Hypothalamus (tissue), 51 donors: ENCODE measurements around the gene CLDN5.

Source experiments
- DNase-seq, 51 donors: peaks; one replicate each; lab custom pipeline; 2025; lab: John Stamatoyannopoulos, UW

CLDN5 gene

GRCh38 chr22:19507534-19507861 is 16.7 kb downstream of the CLDN5 start:
- no peak for DNase-seq

DNA sequence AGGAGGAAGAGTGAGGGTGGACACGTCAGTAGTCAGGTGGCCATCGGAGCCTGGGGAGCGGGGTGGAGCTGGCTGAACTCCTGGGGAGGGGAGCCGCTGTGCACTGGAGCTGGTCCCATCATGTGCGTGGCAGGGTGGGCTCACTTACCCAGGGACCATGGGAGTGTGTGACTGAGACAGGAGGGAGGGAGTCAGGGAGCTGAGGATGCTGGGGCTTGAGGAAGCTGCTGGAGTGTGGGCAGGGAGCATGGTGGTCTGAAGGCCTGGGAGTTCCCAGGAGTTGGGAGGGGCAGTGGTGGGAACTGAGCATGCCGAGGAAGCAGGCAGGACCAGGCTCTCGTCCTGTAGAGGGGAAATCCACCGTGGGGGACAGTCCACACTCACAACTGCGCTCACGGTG is 18.0 kb downstream of the CLDN5 start:
- DNase-seq, result no peak

DNA sequence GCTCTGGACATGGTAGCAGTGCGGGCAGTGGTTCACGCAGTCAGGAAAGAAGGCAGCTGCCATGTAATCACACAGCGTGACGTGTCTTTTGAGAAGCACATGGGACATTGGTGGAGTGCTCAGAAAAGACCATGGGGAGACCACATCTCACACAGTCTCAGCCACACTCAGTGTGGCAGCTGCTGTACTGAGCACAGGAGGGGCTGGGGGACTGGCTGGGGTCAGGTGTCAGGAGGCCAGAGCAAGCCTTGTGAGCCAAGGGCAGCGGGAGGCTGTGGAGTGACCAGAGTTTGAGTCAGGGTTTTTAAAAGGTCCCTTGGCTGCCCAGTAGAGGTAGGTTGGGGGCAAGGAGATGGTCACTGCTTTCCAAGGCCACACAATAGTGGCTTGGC is 18.5 kb downstream of the CLDN5 start:
- no peak for DNase-seq

DNA sequence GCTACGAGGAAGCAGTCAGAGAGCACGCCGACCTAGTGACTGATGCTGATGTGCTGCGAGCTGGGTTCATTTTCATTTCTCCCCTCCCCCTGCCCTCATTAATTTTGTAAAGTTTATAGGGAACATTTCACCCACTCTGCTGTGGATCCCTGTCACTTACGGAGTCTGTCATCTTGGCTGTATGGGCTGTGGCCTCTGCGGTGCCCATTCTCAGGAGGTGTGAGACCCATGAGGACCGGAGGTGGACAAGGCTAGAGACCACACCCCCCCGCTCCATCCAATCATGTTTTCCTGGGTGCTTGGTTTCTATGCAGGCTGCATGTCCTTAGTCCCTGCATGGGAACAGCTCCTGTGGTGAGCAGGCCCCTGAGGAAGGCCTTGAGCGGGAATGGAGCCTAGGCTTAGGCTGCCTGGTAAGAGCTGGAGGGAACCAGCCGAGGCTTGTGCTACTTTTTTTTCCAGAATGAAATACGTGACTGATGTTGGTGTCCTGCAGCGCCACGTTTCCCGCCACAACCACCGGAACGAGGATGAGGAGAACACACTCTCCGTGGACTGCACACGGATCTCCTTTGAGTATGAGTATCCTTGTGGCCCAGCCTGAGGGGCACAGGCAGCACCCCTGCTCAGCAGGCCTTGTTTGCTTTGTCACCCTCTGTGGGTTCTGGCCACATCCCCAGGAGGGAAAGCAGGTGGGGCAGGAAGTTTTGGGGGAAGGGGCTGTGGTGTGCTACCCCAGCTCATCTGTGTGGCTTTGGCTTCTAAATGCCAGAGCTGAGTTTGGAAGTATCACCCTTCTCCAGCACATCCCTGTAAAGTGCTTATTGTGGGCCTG is 19.1 kb downstream of the CLDN5 start:
- DNase-seq, result no peak

DNA sequence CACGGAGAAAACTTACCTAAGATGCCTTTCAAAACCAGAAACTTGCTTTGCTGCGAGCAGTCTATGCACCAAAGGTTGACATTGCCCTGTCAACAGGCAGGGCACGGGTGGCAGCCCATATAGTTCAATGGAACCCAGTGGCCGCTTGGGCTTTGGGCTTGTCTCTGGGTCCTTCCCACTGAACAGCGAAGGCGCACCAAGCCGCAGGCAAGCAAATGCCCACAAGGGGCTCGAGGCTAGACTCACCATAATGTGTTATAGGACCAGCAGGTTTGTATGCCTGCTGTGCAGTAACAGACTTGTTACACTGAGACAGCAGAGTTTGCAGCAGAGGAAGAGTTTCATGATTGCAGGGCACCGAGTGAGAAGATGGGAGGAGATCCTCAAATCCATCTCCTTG is 20.3 kb downstream of the CLDN5 start:
- DNase-seq, result no peak

GRCh38 chr22:19503367-19503766 is 20.8 kb downstream of the CLDN5 start:
- no peak for DNase-seq

GRCh38 chr22:19501897-19502447 is 22.2 kb downstream of the CLDN5 start:
- DNase-seq, result no peak

DNA sequence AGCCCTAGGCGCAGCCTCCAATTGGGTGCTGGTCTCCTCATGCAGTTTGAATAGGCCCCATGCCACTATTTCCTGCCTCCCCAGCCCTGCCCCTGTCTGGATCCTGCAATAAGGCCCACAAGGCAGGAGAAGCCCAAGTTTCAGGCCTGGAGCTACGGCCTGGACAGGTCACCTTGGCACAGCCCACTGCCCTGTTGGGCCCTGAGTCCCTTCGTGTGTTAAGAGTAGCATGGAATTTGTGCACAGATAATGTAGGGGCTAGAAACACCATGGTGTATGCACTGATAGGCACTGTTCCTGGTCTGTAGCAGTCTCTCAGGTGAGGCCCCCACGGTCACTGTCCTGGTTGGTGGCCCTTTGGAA is 24.3 kb downstream of the CLDN5 start:
- DNase-seq, result no peak

GRCh38 chr22:19499236-19499879 is 24.9 kb downstream of the CLDN5 start:
- no peak for DNase-seq

DNA sequence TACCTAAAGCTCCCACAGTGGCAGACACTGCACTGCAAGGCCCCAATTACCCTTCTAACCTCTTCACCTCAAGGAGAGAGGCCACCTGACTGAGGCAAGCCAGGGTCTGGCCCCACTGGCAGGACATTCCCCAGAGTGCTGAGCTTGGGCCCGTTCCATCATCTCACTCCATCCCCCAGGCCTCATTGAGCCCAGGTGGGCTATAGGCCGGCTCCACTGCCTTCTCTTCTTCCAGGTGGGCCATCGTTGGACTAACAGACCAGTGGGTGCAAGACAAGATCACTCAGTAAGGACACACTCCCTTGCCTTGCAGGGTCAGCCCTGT is 25.4 kb downstream of the CLDN5 start:
- DNase-seq, result no peak

DNA sequence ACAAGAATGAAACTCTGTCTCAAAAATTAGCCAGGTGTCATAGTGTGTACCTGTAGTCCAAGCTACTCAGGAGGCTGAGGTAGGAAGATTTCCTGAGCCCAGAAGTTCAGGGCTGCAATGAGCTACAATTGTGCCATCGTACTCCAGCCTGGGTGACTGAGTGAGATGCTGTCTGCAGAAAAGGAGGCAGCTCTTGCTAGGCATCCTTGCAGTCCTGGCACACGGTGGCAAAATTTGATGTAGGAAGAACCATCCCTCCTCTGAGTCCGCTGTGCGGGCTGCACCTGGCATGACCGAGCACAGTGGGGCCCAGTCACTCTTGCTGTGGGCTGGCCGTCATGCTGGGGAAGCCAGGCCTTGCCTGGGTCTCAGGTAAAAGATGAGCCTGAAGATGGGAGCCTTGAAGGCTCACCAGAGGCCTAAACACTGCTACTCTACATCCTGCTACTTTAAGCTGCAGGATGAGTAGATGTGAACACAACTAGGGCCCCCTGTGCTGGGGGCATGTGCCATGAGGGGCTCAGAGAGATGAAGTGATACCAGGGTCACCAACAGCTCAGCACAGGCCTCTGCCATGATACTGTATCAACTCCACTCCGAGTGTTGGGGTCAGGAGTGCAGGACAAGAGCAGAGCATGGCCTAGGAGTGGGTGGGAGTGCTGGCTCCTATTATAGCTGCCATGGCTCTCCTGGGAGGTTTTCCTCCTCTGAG is 25.9 kb downstream of the CLDN5 start:
- no peak for DNase-seq

GRCh38 chr22:19497245-19497644 is 27.0 kb downstream of the CLDN5 start:
- no peak for DNase-seq

DNA sequence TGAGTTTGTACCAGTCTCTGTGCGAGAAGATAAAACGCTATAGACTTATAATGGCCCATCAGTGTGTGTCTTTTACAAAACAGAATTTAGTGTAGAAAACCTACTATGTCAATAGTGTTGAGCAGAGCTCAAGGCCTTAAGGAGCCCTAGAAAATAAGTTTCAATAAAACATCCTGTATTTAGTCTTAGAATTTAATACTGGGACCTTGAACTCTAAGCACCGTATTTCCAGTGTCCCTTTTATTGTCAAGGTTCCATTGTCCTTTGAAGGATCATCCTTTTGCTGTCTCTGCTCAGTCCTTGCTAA is 27.9 kb downstream of the CLDN5 start:
- DNase-seq, result no peak

DNA sequence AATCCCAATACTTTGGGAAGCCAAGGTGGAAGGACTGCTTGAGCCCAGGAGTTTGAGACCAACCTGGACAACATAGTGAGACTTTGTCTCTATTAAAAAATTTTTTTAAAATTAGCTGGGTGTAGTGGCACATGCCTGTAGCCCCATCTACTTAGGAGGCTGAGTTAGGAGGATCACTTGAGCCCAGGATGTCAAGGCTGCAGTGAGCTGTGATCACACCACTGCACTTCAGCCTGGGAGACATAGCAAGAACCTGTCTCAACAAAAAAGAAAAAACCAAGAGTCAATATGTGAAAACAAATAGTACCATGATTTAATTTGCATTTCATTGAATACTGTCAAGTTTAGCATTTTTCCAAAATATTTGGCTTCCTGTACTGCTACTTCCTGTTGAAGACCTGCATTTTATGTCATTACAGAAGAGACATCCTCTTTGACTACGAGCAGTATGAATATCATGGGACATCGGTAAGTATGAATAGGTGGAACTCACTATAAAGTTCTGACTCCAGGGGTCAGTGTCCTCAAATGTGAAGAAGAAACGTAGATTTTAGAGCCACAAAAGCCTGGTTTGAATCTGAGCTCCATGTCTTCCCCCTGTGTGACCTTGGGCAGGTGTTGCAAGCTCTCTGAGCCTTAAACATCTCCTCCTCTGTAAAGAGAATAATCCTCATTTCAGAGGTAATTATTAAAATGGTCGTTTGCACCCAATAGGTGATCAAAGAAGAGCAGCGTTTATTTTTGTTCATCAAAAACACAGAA is 28.5 kb downstream of the CLDN5 start:
- DNase-seq, result no peak

- DNase-seq, result no peak
These were observed 29.5 kb downstream of the CLDN5 start for GRCh38 chr22:19494676-19495173.

DNA sequence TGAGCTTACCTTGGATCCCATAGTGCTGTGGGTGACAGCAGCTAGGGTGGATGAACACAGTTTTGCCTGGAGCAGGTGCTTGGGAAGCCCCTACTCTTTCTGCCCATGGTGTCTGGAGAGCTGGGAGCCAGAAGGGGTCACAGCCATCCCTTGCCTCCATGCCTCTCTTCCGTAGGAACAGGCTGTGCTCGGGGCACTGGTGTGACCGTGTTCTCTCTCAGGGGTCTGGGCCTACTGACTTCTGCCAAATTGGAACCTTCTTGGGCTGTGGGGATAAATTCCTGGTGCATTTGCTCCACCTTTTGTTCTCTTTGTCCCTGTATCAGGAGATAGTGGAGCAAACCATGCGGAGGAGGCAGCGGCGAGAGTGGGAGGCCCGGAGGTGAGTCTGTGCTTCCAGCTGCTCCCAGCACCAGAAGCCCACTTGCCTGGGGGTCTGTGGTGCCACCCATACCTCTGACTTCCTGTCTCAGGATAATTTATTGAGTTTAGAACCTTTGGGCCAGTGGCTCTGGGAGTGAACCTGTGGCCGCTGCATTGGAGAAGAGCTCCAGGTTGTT is 30.1 kb downstream of the CLDN5 start:
- DNase-seq, result no peak

- DNase-seq, result no peak
These were observed 31.6 kb downstream of the CLDN5 start for GRCh38 chr22:19492504-19493174.

GRCh38 chr22:19490628-19491230 is 33.5 kb downstream of the CLDN5 start:
- no peak for DNase-seq

GRCh38 chr22:19488884-19489843 is 35.0 kb downstream of the CLDN5 start:
- no peak for DNase-seq
